ENCODE measurements around the gene HACL1. TPM values are rescaled to one million over a fixed set of nuclear protein-coding genes. Genes with fewer than 3 reads are reported as not detected.
"Not testable (repeated sequence)": the region's sequence is repeated elsewhere in the genome, so short reads cannot be mapped to it uniquely, and the experiment has no call there.

HACL1 gene
- total RNA-seq, 1 donor from 2014 or later: 48.6 TPM

GRCh38 chr3:15611018-15611417 lies 9.6 kb upstream of the HACL1 start:
- no peaks in the 10 kb centered on the region for H3K4me1 Mint-ChIP-seq
- TF ChIP-seq EZH2phosphoT487 (IDR thresholded peaks at IDR 0.05) (no peak), CTCF (IDR thresholded peaks at IDR 0.05) (no peak), EZH2 (IDR thresholded peaks at IDR 0.05) (no peak)
- Histone ChIP-seq H3K4me1 (no peaks in the 10 kb centered on the region), H3K4me3 (no peak overlapping the region), H3K79me2 (ENCODE audit: low read depth) (no peaks in the 10 kb centered on the region), H3K36me3 (no peaks in the 10 kb centered on the region), H3K9me3 (ENCODE audit: low read depth) (no peaks in the 10 kb centered on the region), H3F3A (ENCODE audit: low read depth) (no peaks in the 10 kb centered on the region), H3K4me2 (no peak overlapping the region), H3K27me3 (no peaks in the 10 kb centered on the region), H3K9ac (no peak overlapping the region), H3K27ac (no peak overlapping the region), H4K20me1 (ENCODE audit: low read depth) (no peaks in the 10 kb centered on the region), H2AFZ (replicated peaks) (no peak overlapping the region)
- no peaks in the 10 kb centered on the region for H3K27me3 Mint-ChIP-seq (ENCODE audit: insufficient read depth, low read depth)
- H3K9me3 Mint-ChIP-seq: no peaks in the 10 kb centered on the region
- no peak overlapping the region for H3K27ac Mint-ChIP-seq
- H3K4me3 Mint-ChIP-seq: no peak overlapping the region
- no peak for DNase-seq (ENCODE audit: low spot score)
- H3K36me3 Mint-ChIP-seq: no peaks in the 10 kb centered on the region

GRCh38 chr3:15610082-15610759 lies 8.9 kb upstream of the HACL1 start:
- no peaks in the 10 kb centered on the region for H3K36me3 Mint-ChIP-seq
- Histone ChIP-seq H3K4me1 (no peaks in the 10 kb centered on the region), H3K79me2 (ENCODE audit: low read depth) (no peaks in the 10 kb centered on the region), H3F3A (ENCODE audit: low read depth) (no peaks in the 10 kb centered on the region), H3K27me3 (no peaks in the 10 kb centered on the region), H3K4me3 (no peak overlapping the region), H3K27ac (no peak overlapping the region), H4K20me1 (ENCODE audit: low read depth) (no peaks in the 10 kb centered on the region), H3K9me3 (ENCODE audit: low read depth) (no peaks in the 10 kb centered on the region), H3K9ac (no peak overlapping the region), H3K4me2 (no peak overlapping the region), H3K36me3 (no peaks in the 10 kb centered on the region), H2AFZ (replicated peaks) (no peak overlapping the region)
- no peak for DNase-seq (ENCODE audit: low spot score)
- TF ChIP-seq CTCF (IDR thresholded peaks at IDR 0.05) (no peak), EZH2 (IDR thresholded peaks at IDR 0.05) (no peak), EZH2phosphoT487 (IDR thresholded peaks at IDR 0.05) (no peak)
- H3K27ac Mint-ChIP-seq: no peak overlapping the region
- H3K4me3 Mint-ChIP-seq: no peak overlapping the region
- no peaks in the 10 kb centered on the region for H3K9me3 Mint-ChIP-seq
- no peaks in the 10 kb centered on the region for H3K4me1 Mint-ChIP-seq
- H3K27me3 Mint-ChIP-seq (ENCODE audit: insufficient read depth, low read depth): no peaks in the 10 kb centered on the region

- no peak overlapping the region for H3K27ac ChIP-seq
- no peak overlapping the region for H3K4me3 ChIP-seq
- peaks cover 6% of the 10 kb centered on the region for H3K4me1 Mint-ChIP-seq
- TF ChIP-seq CTCF (IDR thresholded peaks at IDR 0.05) (no peak), EZH2 (IDR thresholded peaks at IDR 0.05) (no peak), EZH2phosphoT487 (IDR thresholded peaks at IDR 0.05) (no peak)
- no peak overlapping the region for H3K27ac Mint-ChIP-seq
- no peak overlapping the region for H3K9ac ChIP-seq
- H3K4me3 Mint-ChIP-seq: no peak overlapping the region
- peaks cover 6% of the 10 kb centered on the region for H3F3A ChIP-seq (ENCODE audit: low read depth)
- no peak for DNase-seq (ENCODE audit: low spot score)
- no peaks in the 10 kb centered on the region for H4K20me1 ChIP-seq (ENCODE audit: low read depth)
- peaks cover 4% of the 10 kb centered on the region for H3K9me3 ChIP-seq (ENCODE audit: low read depth)
- H3K79me2 ChIP-seq (ENCODE audit: low read depth): peaks cover 11% of the 10 kb centered on the region
- H3K27me3 ChIP-seq: no peaks in the 10 kb centered on the region
- peaks cover 11% of the 10 kb centered on the region for H3K36me3 Mint-ChIP-seq
- no peak overlapping the region for H3K4me2 ChIP-seq
- peaks cover 2% of the 10 kb centered on the region for H3K27me3 Mint-ChIP-seq (ENCODE audit: insufficient read depth, low read depth)
- H3K9me3 Mint-ChIP-seq: peaks cover 21% of the 10 kb centered on the region
- H2AFZ ChIP-seq (replicated peaks): no peak overlapping the region
- H3K4me1 ChIP-seq: no peaks in the 10 kb centered on the region
- H3K36me3 ChIP-seq: no peaks in the 10 kb centered on the region
Observed at GRCh38 chr3:15606434-15606891, 5.1 kb upstream of the HACL1 start.

- H3K9ac ChIP-seq; H3K27ac Mint-ChIP-seq; H3K27ac ChIP-seq; H2AFZ ChIP-seq (replicated peaks); H3K4me2 ChIP-seq; H3K27me3 ChIP-seq; H3F3A ChIP-seq (ENCODE audit: low read depth); H3K27me3 Mint-ChIP-seq (ENCODE audit: insufficient read depth, low read depth); DNase-seq (ENCODE audit: low spot score); H3K36me3 ChIP-seq; H3K4me1 ChIP-seq; H3K9me3 ChIP-seq (ENCODE audit: low read depth); H4K20me1 ChIP-seq (ENCODE audit: low read depth); H3K4me3 ChIP-seq: not testable (repeated sequence)
- Mint-ChIP-seq H3K4me3 (peak overlapping the region; percentile 15), H3K9me3 (peaks cover 21% of the 10 kb centered on the region), H3K4me1 (peaks cover 19% of the 10 kb centered on the region), H3K36me3 (peaks cover 11% of the 10 kb centered on the region)
- H3K79me2 ChIP-seq (ENCODE audit: low read depth): peaks cover 27% of the 10 kb centered on the region
Observed at GRCh38 chr3:15604584-15604983, 3.2 kb upstream of the HACL1 start.

- peak overlapping the region; percentile 88 for H3K4me2 ChIP-seq
- not testable (repeated sequence) for H4K20me1 ChIP-seq (ENCODE audit: low read depth); H3K27me3 ChIP-seq; H3K27ac ChIP-seq; H3K27me3 Mint-ChIP-seq (ENCODE audit: insufficient read depth, low read depth); H3K27ac Mint-ChIP-seq; H3F3A ChIP-seq (ENCODE audit: low read depth); H3K9me3 ChIP-seq (ENCODE audit: low read depth); H3K36me3 ChIP-seq; H2AFZ ChIP-seq (replicated peaks); DNase-seq (ENCODE audit: low spot score); H3K9ac ChIP-seq; H3K4me1 ChIP-seq
- H3K4me3 Mint-ChIP-seq: peak overlapping the region; percentile 100
- H3K36me3 Mint-ChIP-seq: peaks cover 11% of the 10 kb centered on the region
- H3K4me3 ChIP-seq: peak overlapping the region; percentile 94
- H3K4me1 Mint-ChIP-seq: peaks cover 19% of the 10 kb centered on the region
- H3K9me3 Mint-ChIP-seq: peaks cover 21% of the 10 kb centered on the region
- peaks cover 37% of the 10 kb centered on the region for H3K79me2 ChIP-seq (ENCODE audit: low read depth)
Observed at GRCh38 chr3:15602816-15603215, 1.4 kb upstream of the HACL1 start.
